HG02938 (cell line): ENCODE data around the gene KCNIP3.
"Not testable (repeated sequence)": the region's sequence is repeated elsewhere in the genome, so short reads cannot be mapped to it uniquely, and the experiment has no call there.

Experiments used
- ATAC-seq: cut with Tn5 transposase; IDR thresholded peaks from one replicate; pipeline ENCODE4 v1.9.1; 2021; ENCODE audit warnings: mild to moderate bottlenecking, moderate library complexity; ENCODE audit not compliant: unreplicated experiment

The KCNIP3 gene

DNA sequence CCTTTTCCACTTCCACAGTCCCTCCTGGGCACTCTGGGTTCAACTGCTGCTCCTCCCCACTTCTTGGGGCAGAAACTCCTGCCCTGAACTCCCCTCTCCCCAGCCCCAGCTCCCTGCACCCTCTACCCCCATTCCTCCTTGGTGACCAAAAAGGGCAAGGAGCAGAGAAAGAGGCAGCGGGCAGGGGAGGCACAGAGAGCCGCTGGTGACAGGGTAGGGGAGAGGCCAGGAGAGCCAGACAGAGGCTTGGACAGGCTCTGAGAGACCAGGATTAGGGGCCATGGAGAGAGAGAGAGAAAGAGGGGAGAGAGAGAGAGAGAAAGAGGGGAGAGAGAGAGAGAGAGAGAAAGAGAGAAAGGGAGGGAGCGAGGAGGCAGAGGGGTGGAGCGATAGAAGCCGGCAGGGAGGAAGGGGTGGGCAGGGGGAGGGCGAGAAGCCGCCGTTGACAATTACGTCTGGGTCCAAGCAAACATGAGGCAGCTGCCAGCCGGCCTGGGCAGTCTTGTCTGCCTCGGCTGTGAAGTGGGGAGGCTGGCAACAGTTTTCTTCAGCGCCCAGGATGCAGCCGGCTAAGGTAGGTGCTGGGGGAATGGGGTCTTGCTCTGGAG, at the start of gene KCNIP3:
TSS of gene KCNIP3 (plus strand) at position 468 of the 608 bp plus-strand sequence. CDS start at position 560, 92 bp downstream.
- ATAC-seq: no peak

DNA sequence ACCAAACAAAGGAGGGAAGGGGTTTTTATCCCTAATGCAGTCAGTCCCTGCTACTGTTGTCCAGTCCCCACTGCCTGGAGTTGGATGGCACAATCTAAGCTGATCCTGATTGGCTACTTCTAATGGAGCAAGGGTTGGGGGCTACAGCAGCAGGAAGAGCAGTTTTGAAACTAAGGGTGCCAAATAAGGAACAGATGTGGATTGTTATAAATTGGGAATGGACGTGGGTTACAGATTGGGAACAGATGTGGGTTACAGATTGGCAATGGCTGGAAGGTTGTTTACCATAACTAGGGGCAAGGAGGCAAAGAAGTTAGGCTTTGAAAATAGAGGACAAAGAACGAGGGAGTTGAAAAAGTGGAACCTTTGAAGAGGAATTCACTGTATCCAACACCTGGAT, 38.9 kb upstream of the KCNIP3 start:
- ATAC-seq: no peak

DNA sequence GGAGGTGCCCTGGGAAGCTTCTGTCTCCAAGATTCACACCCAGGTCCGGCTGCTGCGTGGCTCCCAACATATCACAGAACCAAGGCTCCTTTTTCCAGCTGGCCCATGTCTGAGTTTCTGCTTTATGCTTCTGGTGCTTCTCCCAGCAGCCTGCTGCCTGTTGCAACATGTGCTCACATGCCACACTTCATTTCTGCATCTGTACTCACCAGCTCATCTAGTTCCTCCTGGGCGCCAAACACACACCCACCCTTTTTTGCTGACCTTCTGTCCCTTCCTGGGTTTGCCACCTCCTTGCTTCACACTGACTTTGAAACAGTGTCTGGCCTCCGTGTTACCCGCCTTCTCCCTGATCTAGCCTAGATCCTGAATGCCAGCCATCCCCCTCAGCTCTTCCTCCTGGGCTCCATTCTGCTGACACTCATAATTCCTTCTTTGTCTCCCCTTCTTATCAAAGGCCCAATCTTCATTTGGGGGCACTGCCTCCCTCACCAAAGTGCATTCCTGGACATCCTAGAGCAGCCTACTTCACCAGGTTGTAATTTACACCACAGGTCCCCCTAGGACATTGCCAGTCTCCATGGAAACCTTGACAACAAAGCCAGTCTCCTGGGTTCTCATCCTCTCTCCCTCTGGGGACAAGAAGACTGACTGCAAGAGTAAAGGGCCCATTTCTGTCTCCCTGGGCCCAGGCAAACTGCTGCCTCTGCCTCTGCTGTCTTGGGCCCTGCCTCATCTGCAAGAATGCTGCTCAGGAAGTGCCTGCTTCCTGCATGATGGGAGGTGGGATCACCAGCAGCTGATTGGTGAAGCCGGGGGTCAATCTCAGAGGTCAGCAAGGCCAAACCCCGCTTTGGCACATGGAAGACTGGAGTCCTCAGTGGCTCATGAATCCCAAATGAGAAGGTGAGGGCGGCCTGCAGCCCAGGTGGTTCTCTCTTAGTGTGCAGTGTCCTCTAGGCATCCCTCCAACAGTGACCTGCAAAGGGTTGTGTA, 36.8 kb upstream of the KCNIP3 start:
- ATAC-seq: no peak

DNA sequence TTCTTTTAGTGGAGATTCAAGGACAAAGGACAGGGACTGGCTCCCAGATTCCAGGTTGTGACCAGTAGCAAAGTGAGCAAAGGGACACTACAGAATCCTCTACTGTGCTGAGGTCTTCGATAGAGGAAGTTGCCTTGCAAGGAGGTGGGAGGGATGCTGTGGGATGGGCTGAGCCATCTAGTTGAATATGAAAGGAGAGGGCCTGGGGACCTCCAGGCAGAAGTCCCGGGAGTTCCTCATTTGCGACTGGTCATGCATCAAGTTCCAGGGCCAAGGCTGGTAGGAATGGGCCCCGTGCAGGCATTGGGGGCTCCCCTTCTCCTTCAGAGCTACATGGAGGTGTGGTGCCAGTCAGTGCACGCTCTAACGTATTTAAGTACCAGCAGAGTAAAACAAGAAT, 35.5 kb upstream of the KCNIP3 start:
- no peak for ATAC-seq

DNA sequence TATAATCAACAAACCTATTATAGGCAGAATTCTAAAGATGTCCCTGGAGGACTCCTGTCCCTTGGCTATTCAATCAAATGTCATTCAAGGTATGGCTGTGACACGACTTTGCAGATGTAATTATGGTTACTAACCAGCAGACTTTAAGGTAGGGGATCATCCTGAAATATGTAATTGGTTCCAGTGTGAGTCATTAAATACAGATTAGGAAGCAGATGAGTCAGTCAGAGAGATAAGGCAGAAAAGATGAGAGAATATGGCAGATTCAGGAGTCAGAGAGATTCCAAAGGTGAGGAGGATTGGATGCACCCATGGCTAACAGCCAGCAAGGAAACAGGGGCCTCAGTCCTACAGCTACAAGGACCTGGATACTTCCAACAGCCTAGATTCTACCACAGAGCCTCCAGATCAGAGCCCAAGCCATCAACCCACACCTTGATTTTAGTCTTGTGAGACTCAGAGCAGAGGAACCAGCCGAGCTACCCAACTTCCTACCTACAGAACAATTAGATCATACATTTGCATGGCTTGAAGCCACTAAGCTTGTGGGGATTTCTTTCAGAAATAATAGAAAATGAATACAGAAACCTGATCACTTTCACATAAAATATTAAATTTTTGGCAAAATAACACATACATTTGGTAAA, 34.1 kb upstream of the KCNIP3 start:
- ATAC-seq: no peak

DNA sequence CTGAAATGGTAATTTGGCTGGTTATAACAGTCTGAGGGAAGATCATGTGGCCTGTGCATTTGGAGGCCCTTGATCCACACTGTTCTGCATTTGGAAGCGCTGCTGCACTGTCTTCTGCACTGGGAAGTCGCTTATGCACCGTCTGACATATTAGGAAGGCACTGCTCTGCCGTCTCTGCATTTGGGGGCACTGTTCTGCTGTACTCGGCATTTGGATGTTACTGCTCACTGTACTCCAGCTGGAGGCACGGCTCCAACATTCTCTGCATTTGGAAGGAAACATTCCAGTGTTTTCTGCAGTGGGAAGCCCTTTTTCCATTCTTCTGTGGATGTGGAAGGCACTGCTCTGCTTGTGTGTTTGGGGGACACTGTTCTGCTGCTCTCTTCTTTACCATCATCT, 32.5 kb upstream of the KCNIP3 start:
- no peak for ATAC-seq

DNA sequence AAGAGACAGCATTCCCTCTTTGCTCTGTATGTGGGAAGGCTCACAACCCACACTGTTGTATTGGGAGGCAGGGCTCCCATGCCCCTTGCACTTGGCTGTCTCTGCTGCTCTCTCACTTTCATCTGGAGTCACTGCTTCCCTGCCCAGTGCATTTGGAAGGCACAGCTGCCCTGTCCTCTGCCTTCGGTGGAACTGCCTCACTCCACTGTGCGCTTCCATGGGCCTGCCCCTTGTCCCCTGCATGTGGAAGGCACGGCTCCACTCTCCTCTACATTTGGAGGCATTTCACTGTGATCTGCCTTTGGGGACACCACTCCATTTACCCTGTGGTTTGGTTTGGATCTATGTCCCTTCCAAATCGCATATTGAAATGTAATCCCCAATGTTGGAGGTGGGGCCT, 32.0 kb upstream of the KCNIP3 start:
- ATAC-seq: no peak

DNA sequence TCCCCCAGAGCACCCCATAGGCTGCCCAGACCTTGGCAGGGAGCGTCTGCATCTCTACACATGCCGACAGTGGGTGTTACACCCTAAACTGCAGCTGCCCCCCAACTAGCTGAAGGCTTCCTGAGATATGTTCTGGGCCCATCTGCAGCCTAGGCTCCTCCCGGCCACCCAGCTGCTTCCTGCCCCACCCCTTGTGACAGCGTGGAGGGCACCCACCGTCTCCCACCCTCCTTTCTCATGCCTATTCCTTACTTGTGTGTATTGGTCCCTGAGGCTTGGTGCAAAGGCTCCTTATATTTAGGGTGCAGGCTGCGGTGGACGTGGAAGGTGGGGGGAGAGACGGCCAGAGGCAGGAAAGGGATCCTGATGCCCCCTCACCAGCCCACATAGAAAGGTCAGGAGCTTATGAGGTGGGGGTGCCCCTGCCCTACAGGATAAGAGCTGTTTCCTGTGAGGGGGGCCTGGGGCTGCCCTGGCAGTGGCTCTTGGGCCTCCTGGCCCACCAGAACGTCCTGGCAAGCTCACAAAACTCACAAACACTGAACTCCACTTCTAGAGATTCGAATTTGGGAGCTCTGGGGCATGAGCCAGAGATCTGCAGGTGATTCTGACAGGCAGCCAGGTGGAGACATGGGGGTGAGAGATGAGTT, 30.2 kb upstream of the KCNIP3 start:
- ATAC-seq: no peak

DNA sequence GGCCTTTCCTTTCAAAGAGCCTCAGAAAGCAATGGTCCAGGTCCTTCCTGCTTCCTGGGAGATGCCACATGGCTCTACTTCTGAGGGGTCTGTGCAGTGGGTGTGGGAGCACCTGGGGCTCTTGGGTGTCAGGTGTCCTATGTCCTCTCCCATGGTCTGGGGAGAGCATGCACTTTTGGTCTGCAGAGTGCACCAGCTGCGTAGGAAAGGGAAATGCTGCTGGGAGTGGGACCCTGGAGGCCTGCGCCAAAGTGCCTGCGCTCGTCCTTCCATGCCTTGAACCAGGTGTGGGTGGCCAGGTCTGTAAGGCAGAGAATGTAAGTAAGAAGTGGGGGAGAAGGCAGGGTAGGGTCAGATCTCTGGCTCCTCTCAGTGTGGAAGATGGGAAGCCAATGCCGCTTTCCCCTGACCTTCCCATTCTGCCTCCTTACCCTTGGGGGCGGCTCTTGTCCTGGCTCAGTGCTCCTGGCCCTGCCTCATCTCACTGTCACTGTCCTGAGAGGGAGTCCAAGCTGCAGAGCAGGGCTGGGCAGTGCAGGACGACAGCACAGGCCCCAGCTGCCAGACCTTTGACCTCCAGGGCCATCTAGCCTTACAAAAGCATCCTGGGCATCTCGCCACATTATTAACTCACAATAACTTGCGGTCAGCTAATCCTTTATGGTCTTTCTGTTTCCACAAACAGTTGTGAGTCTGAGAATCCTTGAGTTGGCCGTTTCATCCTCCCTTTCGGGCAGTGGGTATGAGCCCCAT, 29.5 kb upstream of the KCNIP3 start:
- no peak for ATAC-seq

DNA sequence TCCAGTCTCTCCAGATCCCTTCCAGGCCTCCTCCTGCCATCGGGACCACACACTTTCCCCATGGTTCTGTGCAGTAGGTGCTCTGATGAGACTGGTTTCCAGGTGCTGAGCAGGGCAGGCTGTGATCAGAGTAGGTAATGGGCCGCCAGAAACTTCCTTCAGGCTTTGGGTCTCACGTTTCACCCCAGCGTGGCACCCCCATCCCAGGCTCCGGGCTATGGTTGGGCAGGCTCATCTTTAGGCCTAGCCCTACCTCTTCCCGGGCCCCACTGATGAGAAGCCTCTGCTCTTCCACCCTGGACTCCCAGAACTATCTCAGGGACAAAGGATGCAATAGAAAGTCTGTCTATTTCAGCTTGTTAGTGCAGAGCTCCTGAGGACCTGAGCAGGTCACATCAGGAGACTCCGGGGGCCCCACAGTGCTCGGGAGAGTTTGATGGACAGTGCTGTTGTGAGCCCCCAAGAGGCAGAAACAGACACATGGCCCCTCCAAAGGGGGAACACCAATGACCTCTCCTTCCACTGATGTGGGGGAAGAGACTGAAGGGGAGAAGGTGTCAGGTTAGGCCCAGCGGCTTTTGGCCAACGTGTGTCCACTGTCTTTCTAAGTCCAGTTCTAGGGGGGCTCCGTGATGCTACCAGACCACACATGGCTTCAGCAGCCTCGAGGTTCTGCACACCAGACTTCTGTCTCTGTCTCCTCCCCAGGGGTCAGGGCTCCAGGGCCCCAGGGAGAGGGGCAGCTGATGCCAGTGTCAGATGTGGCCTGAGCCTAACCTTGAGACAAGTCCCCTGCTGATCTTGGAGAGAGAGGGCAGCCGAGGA, 28.7 kb upstream of the KCNIP3 start:
- no peak for ATAC-seq

DNA sequence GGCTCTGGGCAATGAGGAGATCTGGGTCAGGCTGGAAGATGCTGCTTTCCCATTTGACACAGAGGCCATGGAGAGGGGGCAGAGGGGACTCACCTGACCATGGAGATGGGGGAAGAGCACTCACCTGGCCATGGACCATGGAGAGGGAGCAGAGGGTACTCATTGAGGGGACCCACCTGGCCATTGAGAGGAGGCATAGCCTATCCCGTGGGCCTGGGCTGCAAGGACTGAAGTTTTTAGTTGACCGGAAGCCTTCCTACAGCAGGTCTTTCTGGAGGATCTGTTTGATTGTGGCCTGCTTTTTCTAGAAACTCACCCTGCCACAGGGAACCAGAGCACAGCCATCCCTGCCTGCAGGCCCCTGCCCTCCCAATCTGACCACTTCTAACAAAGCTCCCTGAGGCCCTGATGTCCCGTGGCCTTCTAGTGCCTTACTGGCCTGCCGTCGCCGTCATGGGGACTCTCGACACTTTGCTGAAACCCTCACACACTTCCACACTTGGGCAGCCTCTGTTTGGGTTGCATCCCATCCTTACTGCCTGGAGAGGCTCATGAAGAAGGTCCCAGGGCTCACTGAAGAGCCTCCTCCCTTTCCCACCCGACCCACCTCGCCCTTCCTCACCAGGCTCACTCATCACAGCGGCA, 28.0 kb upstream of the KCNIP3 start:
- no peak for ATAC-seq

DNA sequence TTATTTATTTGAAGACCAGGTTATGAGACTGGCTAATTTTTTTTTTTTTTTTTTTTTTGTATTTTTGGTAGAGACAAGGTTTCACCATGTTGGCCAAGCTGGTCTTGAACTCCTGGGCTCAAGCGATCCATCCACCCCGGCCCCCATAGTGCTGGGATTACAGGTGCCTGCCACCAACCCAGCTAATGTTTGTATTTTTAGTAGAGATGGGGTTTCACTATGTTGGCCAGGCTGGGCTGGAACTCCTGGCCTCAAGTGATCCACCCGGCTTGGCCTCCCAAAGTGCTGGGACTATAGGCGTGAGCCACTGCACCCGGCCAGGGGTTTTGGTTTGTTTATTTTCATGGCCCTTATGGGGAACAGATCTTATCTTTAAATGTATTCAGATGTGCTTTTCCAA, 27.4 kb upstream of the KCNIP3 start:
- not testable (repeated sequence) for ATAC-seq

DNA sequence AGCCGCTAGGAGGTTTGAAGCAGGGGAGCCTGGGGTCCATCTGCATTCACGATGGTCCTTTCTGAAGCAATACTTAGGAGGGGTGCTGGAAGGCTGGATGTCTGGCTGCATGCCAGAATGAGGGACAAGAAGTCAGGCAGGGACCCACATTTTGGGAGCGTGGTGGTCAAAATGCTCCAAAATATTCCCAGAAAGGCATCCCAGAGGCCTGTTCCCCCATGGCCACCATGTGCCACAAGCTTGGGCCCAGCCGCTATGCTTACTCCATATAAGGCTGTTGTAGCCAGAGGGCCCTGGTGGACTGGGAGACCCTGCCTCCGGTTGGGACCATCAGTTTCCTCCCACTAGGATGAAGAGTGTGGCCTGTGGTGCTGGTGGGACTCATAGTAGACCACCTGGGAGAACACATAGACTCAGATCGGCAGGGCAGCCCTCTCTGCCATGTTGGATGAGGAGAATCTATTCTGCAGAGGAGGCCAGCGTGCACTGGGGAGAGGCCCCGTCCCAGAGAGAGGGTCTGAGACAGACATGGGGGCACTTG, 26.5 kb upstream of the KCNIP3 start:
- no peak for ATAC-seq

DNA sequence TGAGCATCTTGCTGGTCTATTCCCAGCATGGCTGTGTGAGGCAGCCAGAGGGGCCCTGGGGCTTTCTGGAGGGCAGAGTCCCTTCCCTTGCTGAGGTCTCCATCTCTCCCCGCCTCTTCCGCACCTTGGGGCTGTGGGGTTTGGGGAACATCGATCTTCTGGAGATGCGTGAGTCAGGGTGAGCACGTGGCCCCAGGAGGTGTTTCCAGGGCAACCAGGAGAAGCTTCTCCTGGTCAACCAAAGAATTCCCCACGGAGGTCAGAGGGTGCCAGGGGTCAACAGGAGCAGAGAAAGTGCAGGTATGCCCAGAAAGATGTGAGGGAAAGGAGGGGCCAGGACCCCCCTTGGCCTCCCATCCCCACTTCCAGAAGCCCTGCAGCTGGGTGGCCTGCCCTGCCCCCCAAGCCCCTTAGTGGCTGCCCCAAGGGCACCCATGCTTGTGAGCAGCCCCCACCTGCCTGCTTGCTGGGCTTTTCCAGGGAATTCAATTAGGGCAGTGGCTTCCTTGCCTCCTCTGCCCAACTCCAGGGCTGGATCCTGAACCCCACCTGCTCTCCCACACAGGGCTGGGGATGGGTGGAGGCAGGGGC, 25.7 kb upstream of the KCNIP3 start:
- no peak for ATAC-seq

DNA sequence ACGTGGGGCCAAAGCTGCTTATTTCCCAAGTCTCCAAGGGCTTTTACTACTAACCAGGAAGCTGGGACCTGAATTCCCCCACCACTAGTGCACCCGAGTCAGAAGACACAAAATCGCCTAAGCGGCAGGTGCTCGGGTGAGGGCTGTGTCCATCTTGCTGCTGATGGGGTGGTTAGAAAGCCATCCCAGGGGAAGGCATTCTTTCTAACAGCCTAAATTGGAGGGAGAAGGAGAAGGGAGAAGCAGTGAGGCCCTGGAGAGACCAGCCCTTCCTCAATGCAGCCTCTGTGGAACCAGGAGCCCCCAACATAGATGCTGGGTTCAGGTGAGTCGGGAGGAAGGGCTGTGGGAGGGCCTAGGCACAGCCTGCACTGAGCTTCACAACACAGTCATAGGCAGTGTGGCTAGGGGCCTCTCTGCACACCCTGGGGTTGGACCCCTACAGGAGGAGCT, 24.8 kb upstream of the KCNIP3 start:
- no peak for ATAC-seq

DNA sequence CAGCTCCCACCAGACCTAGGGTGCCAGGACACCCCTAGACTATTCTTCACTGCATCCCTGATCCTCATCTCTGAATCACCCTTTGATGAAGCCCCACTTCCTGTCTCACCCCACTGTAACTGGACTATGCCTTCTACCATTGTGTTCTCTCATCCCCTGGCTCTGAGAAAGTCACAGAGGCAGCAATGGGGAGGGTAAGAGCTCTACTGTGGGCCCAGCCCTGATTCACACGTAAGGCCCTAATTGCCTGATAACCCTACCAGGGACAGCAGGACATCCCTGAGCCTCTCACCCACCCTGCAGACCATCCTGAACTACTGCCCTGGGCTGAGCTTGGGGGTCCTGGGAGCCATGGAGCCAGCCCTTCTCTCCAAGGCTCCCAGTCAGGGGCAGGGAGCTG, 24.4 kb upstream of the KCNIP3 start:
- no peak for ATAC-seq

DNA sequence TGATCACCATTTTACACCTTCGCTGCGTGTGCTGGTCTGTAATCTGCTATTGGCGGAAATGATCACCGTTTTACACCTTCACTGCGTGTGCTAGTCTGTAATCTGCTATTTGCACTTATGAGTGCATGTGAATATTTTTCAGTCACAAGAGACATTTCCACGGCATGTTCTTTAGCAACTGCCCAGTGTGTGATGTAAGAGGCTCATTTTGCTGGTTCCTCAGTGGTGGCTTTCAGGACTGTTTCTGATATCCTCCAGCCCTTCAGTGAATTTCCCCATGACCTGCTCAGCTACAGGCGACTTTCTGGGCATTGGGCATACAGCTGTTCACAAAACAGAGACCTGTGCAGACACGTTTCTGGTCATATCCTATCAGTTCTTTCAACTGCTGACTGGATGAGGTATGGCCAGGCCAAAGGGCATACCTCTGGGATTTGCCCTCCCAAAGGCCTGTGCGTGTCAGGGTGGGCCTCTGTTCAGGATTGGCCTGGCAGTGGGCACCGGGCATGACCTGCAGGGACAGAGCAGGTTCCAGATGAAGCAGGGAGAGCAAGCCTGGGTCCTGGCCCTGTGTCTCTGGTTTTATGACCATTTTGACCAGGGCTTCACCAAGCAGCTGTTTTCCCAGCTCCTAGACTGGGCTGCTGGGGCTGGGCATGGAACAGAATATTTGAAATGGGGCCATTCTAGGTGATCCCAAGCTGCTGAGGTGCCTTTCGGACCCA, 23.4 kb upstream of the KCNIP3 start:
- ATAC-seq: no peak
